Stomach (tissue), 4 donors: ENCODE measurements around the gene TPX2.

Source experiments
- CTCF ChIP-seq, 7 experiments: fragments of 450-650 bp in 4 of 7; fragments of 200-600 bp in 3 of 7; sonication (generic) in 3 of 7; IDR thresholded peaks; one replicate each; pipeline ENCODE4 v1.5.1; 2016 to 2019; ENCODE audit warnings: antibody characterized with exemption in 7 of 7, control low read depth in 2 of 7, mild to moderate bottlenecking in 1 of 7
- POLR2A ChIP-seq, 4 donors: fragments of 450-650 bp; IDR thresholded peaks; one replicate each; pipeline ENCODE4 v1.6.1; 2016; ENCODE audit warnings: antibody characterized with exemption in 4 of 4, control low read depth in 2 of 4, mild to moderate bottlenecking in 1 of 4, moderate library complexity in 1 of 4

- TF ChIP-seq CTCF (IDR thresholded peaks at IDR 0.05) (no peak), POLR2A (IDR thresholded peaks at IDR 0.05) (no peak)
Measured at GRCh38 chr20:31838646-31839292, 99.7 kb downstream of the TPX2 start.
